Activated naive CD4-positive, alpha-beta T cell treated with Interleukin-2 at 50 U/mL for 16 hours (primary cell): Measurements from ENCODE around the gene PPP3R1.

Source experiments
- DNase-seq: peaks from one replicate; pipeline ENCODE4 v3.0.0-alpha.2; 2020

The PPP3R1 gene, protein sequence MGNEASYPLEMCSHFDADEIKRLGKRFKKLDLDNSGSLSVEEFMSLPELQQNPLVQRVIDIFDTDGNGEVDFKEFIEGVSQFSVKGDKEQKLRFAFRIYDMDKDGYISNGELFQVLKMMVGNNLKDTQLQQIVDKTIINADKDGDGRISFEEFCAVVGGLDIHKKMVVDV

DNA sequence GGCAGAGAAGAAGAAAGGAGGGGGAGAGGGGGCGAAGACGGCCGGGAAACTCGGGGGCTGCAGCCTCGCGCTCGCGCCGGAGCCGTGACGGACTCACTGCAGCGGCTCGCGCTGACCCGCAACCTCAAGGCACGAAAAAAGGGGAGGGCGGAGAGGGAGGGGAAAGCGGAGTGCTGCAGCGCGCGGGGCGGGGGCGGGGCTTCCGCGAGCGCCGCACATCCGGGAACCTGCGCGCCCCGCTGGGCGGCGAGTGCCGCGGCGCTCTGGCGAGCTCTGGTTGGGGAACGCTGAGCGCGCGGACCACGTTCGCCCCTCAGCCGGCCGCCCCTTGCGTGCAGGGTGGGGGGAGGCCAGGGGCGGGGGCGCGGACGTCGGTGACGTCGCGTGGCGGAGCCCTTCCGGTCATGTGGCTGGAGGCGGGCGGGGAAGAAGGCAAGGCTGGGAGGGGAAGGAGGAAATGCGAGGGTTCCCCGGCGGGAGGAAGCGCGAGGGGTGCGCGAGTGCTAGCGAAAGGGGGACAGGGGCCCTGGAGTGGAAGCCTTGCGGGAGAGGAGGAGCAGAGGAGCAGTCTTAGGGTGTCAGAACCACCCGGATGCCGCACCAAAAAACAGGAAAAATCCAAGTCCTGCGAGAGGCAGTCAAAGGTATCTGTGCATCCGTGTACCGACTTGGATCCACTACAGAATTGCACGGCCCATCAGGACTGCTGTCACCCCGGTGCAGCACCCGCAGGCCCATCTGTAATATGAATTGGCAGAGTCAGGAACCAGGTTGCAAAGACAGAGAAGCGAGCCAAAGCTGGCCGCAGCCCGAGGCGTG, at the start of gene PPP3R1:
TSS of gene PPP3R1 (minus strand) at position 133 of the 819 bp plus-strand sequence. CDS start 405 bp downstream, outside the sequence.
- peak; percentile 95 for DNase-seq

DNA sequence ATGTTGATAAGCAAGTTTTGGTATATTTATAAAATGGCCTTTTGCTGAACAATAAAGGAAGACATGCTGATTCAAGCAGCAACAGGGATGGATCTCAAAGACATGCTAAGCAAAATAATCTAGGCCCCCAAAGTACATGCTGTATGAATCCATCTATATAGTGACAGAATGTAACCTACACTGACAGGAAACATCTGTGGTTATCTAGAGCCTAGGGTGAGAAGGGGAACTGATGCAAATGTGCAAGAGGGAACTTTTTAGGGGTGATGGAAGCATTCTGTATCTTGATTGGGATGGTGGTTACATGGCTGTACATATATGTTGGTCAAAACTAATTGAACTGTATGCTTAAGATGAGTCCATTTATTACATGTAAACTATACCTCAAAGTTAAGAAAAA, 43.2 kb upstream of the PPP3R1 start:
- DNase-seq = no peak

- no peak for DNase-seq
Observed at GRCh38 chr2:68294913-68295312, 42.6 kb upstream of the PPP3R1 start.

- no peak for DNase-seq
Observed at GRCh38 chr2:68294187-68294586, 41.9 kb upstream of the PPP3R1 start.

GRCh38 chr2:68293755-68294154, 41.4 kb upstream of the PPP3R1 start:
- no peak for DNase-seq

DNA sequence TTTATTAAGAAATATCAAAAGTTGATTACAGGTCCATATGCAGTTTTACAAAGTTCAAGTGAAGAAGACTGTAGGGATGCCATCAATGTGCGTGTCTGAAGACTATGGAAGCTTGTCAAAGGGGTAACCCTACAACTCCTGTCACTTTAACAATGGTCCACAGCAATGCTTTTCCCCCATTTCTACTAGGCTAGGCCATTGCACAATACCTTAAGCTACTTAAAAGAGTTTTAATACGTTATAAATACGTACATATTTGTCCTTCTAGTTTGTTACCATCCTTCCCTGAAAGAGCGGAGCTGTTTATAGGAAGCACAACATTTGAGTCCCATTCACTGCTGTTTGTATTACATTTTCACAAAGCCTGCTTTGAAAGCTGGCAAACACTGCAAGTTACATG, 40.7 kb upstream of the PPP3R1 start:
- DNase-seq = no peak

DNA sequence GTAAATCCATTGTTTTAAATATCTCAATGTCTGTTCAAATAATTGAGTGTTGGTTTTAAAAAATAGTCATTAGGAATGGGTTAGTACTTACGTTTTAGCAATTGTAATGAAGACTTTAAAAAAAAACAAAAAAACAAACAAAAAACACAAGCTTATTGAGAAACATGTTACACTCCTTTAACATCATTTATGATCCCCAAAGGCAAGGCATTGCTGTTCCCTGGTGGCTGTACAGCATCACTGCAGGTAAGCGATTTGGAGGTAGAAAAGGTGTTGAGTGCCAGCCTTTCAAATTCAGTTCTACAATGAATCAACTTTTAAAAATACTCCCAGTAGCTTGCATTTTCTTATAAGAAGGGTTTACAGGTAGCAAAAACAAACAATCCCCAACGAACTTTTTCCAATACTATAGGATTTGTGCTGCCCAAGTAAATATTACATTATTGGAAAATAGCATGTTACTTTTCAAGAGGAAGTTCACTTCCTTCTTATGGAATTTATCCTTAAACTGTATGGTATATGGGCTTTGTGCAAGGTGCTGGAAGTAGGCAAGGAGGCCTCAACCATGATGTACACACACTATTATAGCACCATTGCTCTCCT, 39.9 kb upstream of the PPP3R1 start:
- peak; percentile 9 for DNase-seq

- DNase-seq = no peak
Observed at GRCh38 chr2:68291314-68291713, 39.0 kb upstream of the PPP3R1 start.

DNA sequence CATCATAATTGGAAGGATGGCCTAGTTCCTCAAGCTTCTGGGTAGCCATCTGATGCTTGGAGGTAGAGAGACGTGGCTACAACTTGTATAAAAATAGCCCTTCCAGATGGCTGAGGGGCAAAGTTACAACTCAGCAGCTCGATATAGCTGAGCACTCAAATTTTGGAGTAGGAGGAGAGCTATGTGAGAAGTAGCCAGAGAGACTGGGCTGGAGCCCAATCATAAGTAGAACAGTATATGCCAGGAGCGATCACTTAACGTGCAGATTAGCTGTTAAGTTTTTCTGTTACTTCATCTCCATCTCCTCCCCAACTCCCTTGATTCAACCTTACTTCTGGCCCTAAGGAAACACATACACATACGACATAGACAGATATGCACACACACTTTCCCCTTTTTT, 38.6 kb upstream of the PPP3R1 start:
- no peak for DNase-seq

GRCh38 chr2:68287580-68288441, 35.5 kb upstream of the PPP3R1 start:
- no peak for DNase-seq

DNA sequence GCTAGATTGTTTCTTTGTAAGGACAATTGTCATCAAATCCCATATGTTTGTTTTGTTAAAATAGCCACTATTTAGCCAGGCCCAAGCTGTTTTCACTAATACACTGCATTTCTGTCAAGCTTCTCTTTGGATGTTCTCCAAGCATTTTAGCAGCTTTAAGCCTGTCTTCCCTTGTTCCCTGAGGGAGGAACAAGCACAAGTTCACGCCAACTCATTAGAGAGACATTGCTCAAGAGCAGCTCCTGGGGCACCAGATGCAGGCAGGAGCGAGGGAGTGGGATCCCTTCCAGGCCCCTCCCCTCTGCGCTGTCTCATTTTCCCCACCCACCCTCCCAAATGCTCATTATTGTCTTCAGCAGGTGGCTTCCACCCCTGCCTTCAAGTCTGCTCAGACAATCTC, 32.6 kb upstream of the PPP3R1 start:
- no peak for DNase-seq

GRCh38 chr2:68283419-68283812, 31.1 kb upstream of the PPP3R1 start:
- DNase-seq = no peak

GRCh38 chr2:68282811-68283418, 30.6 kb upstream of the PPP3R1 start:
- DNase-seq = no peak

DNA sequence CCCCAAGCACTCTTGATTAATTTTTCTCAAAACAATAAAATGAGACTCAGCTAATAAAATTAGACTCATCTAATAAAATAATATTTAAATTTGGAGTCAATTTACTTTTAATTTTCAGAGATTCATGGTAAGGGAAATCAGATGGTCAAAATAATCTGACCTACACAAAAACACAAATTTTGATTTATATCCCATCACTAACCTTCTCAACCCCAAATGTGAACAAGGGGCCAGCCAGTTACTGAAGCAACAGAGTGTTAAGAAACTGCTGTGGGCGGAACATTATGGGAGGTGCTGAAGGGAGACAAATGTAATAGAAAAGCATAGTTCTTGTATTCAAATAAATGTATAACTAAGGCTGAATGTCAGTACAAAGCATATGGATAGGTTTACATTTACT, 28.5 kb upstream of the PPP3R1 start:
- DNase-seq = no peak

GRCh38 chr2:68280348-68280747, 28.0 kb upstream of the PPP3R1 start:
- no peak for DNase-seq

- DNase-seq = no peak
Observed at GRCh38 chr2:68279691-68280090, 27.4 kb upstream of the PPP3R1 start.

DNA sequence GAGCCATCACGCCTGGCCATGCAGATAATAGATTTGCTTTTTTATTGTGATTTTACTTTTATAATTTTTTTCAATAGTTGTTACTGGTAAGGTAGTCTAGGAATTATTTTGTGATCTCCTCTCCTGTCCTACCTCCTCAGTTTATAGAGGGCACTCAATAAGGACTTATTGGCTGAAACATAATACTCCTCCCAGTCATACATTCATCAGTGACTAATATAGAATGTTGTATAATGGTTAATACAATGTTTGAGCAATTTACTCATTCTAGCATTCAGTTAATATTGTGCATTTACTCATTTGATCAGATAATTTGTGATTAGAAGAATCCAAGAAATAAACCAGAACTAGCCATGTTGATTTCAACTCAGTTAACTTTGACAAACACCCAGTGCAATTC, 25.8 kb upstream of the PPP3R1 start:
- no peak for DNase-seq

GRCh38 chr2:68274022-68274421, 21.7 kb upstream of the PPP3R1 start:
- DNase-seq = no peak

- DNase-seq = no peak
Observed at GRCh38 chr2:68272246-68272994, 20.1 kb upstream of the PPP3R1 start.

- DNase-seq = no peak
Observed at GRCh38 chr2:68266655-68267054, 14.3 kb upstream of the PPP3R1 start.

DNA sequence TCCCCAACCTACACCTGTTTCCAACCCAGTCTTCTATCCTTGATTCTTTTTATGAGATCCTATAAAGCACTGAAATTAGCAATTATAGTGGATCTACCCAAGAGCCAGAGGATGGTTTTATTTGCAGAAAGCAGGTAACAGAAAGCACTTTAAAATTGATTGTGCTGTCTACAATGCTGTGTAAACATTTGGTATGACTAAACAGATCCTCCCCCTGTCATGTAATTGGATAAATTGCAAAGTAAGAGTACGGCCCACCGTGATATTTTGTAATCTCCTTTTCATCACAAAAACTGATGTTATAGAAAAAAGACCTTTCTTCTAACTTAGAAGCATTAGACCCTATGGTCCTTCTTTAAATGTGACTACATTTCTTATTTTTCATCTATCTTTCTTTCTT, 11.3 kb upstream of the PPP3R1 start:
- no peak for DNase-seq

DNA sequence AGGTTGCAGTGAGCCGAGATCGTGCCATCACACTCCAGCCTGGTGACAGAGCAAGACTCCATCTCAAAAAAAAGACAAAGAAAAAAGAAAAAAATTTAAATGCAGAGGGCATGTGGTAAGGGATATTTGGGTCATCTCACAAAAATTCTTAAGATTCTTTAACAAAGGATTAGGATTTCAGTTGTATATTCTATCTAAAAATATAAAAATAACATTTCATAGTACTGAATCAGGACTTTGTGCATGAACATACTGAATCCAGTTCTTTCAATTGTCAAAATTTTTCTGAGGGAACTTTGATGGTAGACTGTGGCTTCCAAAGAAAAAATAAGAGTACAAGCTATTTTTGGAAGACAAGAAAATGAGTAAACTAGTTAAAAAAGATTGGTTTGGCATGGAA, 6.5 kb upstream of the PPP3R1 start:
- DNase-seq = no peak
